Brain microvascular endothelial cell (primary cell): ENCODE measurements around the gene PDE6B.
"Not testable (repeated sequence)": the region's sequence is repeated elsewhere in the genome, so short reads cannot be mapped to it uniquely, and the experiment has no call there.

Source experiments
- DNase-seq: peaks from one replicate; pipeline ENCODE4 v3.0.0-alpha.2; 2020
- H3K27ac ChIP-seq: fragments of 250-450 bp; sonication (Bioruptor Pico); 2 replicates; pipeline ENCODE4 v1.5.1; 2020; ENCODE audit warnings: mild to moderate bottlenecking, moderate library complexity
- H3K27me3 ChIP-seq: fragments of 250-450 bp; sonication (Bioruptor Pico); replicated peaks from 2 replicates; pipeline ENCODE4 v1.5.1; 2020; ENCODE audit warnings: mild to moderate bottlenecking
- H3K36me3 ChIP-seq: fragments of 250-450 bp; sonication (Bioruptor Pico); replicated peaks from 2 replicates; pipeline ENCODE4 v1.5.1; 2020; ENCODE audit warnings: mild to moderate bottlenecking
- H3K4me3 ChIP-seq: 2 replicates; pipeline ENCODE4 v1.5.1; 2011; ENCODE audit warnings: low read depth, mild to moderate bottlenecking, control low read depth, low read length, moderate library complexity
- CTCF ChIP-seq: IDR thresholded peaks from 2 replicates; pipeline ENCODE4 v1.5.1; 2011; ENCODE audit warnings: low read depth, mild to moderate bottlenecking, moderate library complexity, low read length, control low read depth, inconsistent platforms; ENCODE audit errors: missing control alignments
- in situ Hi-C: cut with HindIII; loops from 2 replicates; pipeline ENCODE4 v1.10.0; 2017; ENCODE audit warnings: low sequenced_read_pairs, low pct_ligation_motif_present

The PDE6B gene

GRCh38 chr4:587671-588350, 37.6 kb upstream of the PDE6B start:
- in situ Hi-C loops, result no loop called here
- Histone ChIP-seq H3K4me3 (no peak overlapping the region), H3K27ac (no peak overlapping the region), H3K27me3 (no peaks in the 10 kb centered on the region), H3K36me3 (no peaks in the 10 kb centered on the region)
- no peak for TF ChIP-seq CTCF
- DNase-seq, result no peak

- Histone ChIP-seq H3K36me3 (no peaks in the 10 kb centered on the region), H3K4me3 (no peak overlapping the region), H3K27ac (no peak overlapping the region), H3K27me3 (no peaks in the 10 kb centered on the region)
- no peak for DNase-seq
- TF ChIP-seq CTCF, result no peak
- in situ Hi-C loops, result no loop called here
These were observed 37.0 kb upstream of the PDE6B start for GRCh38 chr4:588351-588849.

- Histone ChIP-seq H3K4me3 (no peak overlapping the region), H3K27me3 (no peaks in the 10 kb centered on the region), H3K27ac (no peak overlapping the region), H3K36me3 (no peaks in the 10 kb centered on the region)
- TF ChIP-seq CTCF, result no peak
- no peak for DNase-seq
- in situ Hi-C loops, result no loop called here
These were observed 36.0 kb upstream of the PDE6B start for GRCh38 chr4:589219-589963.

GRCh38 chr4:590313-590841, 35.0 kb upstream of the PDE6B start:
- DNase-seq, result no peak
- H3K27me3 ChIP-seq, result no peaks in the 10 kb centered on the region
- no peak for TF ChIP-seq CTCF
- no peaks in the 10 kb centered on the region for H3K36me3 ChIP-seq
- H3K27ac ChIP-seq, result no peak overlapping the region
- H3K4me3 ChIP-seq, result no peak overlapping the region
- in situ Hi-C loops, result no loop called here

GRCh38 chr4:592178-592577, 33.2 kb upstream of the PDE6B start:
- H3K27me3 ChIP-seq, H3K27ac ChIP-seq, DNase-seq, H3K4me3 ChIP-seq, in situ Hi-C loops, H3K36me3 ChIP-seq: not testable (repeated sequence)

- Histone ChIP-seq H3K4me3 (no peak overlapping the region), H3K27ac (no peak overlapping the region), H3K36me3 (no peaks in the 10 kb centered on the region), H3K27me3 (no peaks in the 10 kb centered on the region)
- no peak for TF ChIP-seq CTCF
- no peak for DNase-seq
- in situ Hi-C loops, result no loop called here
These were observed 32.4 kb upstream of the PDE6B start for GRCh38 chr4:592825-593520.
